Renal pelvis (tissue), 4 donors: Measurements from ENCODE around the gene TSPYL1. TPM values are rescaled to one million over a fixed set of nuclear protein-coding genes. Genes with fewer than 3 reads are reported as not detected.
"Not testable (repeated sequence)": the region's sequence is repeated elsewhere in the genome, so short reads cannot be mapped to it uniquely, and the experiment has no call there.

Experiments used
- DNase-seq: peaks from one replicate; pipeline ENCODE4 v3.0.0-alpha.2; 2013
- polyA plus RNA-seq, 3 donors: library from polyadenylated mRNA; unstranded; fragments of 120-200 nt; gene quantifications; one replicate each; pipeline ENCODE4 v1.2.1, GENCODE V29; 2013; ENCODE audit not compliant: insufficient read length in 3 of 3

The TSPYL1 gene
- polyA plus RNA-seq, 3 donors = 95.0 to 101 (median 99.6) TPM

DNA sequence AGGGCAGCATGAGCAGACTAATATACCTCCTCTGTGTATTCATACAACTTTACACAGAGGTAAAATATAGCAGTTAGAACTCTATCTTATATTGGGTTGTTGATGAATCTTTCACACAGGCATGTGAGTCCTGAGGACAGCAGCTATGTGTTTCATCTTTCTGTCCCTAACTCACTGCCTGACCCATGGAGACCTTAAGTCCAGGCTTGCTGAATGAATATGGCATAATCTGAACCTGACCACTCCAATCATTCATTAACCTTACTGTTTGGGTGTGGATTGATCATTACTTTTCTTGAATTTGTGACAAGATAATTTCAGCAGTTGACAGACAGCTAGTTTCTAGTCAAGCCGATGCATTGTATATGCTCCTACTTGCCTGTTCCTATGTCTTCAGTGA is 27.3 kb upstream of the TSPYL1 start:
- DNase-seq = no peak

DNA sequence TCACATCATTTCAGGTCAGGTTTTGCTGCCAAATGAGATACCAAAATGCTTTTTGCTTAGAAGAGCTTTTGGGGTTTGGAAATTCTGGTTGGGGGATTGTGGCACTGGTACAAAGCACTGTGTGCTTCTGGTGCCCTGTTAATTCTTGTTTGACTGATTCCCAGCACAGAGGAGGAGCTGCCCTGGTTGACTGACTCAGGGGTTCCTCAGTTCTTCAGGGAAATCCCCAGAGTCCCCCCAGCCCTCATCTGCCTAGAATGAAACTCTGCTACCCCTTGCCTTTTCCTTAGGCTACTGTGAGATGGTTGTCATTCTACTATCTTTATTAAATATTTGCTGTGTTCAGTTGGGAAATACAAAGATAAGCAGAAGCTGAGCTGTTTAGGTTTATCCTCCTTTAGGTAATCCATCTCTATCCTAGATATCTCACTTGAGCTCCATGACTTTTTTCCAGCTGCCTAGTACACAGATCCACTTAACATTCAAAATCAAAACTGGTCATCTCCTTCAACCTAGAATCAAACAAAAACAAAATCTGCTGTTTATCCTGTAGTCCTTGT is 24.9 kb upstream of the TSPYL1 start:
- DNase-seq = no peak

DNA sequence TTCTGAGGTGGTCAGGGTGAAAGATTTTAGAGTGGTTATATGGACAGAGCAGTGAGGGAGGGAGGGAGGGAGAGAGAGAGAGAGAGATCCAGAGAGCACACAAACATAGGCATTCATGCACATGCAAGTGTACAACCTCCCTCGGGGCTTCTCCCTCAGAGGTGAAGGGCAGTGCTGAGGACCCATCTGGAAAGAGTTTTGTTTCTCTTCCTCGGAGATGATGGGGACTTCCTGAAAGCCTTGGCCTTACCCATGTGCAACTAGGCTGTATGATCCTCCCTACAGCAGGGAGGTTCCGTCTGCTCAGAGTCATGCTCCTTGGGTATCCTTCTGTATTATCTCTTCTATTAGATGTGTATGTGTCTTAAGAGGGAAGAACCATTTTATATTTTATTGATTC is 21.4 kb upstream of the TSPYL1 start:
- DNase-seq = no peak

DNA sequence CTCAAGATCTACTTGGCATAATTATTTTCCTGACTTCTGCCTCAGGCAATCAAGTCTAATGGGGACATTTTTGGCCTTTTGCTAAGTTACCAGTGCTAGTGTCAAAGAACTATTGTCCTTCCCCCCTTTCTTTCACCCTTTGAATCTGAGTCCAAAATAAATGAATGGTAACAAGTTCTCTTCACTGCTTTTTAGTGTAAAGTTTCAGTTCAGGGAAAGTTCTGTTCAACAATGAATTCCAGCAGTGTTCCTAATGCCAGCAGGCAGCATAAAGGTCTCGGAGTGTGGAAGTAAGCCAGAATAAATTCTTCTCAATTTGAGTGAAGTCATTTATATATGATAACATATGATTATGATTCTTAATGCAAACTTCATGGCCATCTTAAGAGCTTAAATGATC is 20.8 kb upstream of the TSPYL1 start:
- no peak for DNase-seq

DNA sequence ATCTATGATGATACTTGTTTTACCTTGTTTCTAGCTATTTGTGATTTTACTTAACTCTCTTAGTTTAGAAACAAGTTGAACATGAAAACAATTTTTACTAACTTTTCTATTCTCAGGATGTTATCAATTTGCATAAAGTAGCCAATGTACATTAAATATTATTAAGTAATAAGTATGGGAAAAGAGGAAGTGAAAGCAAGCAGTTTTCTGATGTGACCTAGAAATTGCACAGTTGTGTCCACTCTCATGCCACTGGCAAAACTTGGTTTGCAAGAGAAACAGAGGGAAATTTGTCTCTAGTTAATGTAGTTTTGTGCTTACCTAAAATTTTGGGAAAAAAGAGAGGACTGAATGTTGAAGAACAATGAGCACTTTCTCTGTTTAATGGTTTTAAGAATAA is 19.2 kb upstream of the TSPYL1 start:
- no peak for DNase-seq

DNA sequence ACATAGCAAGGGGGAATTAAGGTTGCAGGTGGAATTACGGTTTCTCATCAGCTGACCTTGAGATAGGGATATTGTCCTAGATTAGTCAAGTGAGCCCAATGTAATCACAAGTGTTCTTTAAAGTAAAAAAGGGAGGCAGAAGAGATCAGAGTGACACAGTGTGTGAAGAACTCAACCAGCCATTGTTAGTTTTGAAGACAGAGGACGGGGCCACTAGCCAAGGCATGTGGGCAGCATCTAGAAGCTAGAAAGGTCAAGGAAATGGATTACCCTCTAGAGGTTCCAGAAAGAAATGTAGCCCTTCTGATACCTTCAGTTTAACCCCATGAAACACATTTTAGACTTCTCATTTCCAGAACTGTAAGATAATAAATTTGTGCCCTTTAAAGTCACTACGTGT is 18.5 kb upstream of the TSPYL1 start:
- DNase-seq = no peak

DNA sequence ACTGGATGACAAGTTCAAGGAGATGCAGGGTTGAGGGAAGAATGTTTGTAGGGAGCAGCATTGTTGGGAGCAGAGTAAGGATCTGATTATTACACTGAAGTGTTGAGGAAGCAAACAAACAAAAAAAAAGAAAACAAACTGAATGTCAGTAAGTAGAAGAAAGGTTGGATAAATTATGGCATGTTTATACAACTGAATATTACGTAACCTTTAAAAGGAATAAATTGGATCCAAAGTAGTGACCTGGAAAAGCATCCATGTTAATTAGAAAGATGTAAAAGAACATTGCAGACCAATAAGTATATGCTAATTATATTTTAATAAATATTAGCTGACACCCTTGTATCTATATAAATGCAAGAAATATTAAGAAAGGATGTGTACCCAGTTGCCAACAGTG is 12.8 kb upstream of the TSPYL1 start:
- no peak for DNase-seq

DNA sequence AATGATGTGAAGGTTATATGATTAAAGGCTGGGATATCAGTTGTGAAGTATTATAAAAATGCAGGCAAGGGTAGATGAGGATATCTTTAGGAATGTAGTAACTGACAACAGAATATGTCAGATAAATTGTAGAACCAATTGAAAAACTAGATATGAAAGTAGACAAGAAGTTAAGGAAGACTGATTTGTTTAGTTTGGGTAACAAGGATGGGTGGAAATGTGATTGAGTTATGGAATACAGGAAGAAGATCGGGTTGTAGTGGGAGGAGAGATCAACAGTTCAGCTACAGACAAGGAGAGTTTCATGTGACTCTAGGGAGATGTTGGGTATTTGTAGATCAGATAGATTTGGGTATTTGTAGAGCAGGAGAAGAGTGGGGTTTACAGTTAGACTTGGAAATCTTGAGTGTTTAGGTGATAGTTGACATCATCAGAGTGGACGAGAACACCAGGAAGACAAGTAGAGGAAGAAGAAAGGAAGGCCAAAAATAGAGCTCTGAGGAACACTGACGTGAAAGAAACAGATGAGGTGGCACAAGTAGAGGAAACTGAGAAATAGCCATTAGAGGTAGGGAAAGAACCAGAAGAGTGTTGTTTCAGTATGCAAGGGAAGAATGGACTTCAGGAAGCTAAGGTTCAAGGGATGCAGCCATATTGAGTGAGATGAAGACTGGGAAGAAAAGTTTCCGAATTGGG is 12.1 kb upstream of the TSPYL1 start:
- no peak for DNase-seq

DNA sequence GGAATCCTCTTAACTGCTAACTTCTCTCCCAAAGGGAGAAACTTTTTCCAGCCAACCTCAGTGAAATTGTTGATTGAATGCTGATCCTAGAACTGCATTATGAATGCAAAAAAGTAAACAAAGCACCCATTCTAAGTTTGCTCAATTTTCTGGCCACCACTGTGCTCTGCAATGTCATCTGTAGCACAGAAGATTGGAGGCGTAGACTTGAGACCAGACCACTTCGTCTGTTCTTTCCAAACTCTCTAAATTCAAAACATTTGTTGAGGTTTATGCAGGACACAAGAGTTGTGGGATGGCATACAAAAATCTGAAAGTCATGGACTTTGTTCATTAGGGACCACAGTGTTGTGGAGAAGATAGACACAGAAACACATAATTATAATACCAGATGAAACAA is 11.1 kb upstream of the TSPYL1 start:
- DNase-seq = no peak

DNA sequence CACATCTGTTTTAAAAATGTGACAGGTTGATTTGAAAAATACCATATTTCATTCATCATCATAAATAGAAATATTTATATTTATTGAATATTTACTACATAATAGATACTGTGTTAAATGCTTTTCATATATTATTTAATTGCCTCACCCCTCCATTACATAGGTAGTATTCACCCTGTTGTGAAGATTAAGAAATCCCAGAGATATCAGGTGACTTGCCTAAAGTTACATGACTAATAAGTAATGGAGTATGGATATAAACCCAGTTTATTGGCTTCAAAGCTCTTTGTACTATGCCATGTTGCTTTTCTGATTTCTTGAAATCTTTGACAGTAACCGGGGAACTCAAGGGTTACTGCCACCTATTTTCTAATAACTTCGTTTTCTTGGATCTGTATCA is 10.1 kb upstream of the TSPYL1 start:
- no peak for DNase-seq

DNA sequence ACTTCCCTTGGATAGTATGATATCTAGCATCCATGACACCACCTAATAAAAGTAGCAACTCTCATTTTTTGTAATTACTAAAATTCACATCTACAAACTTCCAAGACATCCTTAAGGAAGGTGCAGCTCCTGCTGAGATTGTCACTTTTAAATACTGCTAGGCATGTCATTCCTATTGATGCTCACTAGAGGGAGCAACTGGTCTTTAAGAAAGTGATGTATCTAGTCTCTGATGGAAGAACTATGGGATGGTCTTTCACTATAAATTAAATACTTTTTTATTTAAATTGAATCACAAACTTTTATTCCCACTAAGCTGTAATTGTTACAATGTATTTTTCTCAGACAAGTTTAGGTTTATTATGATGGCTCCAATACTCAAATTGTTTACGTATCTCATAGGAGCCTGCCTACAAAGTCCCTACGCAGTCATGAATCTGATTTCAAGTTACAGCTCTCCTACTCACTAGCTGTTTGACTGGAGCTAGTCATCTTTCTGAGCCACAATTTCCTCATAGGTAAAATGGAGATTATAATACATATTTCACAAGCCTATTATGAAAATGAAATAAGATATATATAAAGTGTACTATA is 8.1 kb upstream of the TSPYL1 start:
- DNase-seq = no peak

DNA sequence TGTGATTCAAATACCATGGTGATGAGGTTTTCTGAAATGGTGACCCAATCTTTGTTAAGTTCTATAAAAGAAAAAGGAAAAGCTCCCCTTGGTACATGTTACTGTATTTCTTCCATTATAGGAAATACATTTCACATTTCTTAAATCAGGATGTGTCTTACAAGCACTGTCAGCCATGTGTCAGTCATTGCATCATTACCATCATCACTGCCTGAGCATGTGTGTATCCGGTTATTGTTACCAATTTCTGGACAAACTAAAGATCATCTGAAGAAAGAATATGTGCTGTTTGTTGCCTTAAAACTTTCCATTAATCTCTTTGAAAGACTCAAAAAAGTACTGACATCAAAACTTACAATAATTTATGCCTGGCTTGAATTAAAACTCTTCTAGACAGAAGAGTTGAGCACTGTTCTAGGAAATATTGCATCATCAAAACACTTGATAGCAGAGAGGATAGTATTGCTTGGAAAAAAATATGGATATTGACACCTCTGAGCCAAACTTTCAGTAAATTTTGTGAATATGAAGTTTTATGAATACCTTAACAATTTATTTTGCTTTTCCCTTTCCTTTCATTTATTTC is 7.1 kb upstream of the TSPYL1 start:
- no peak for DNase-seq

DNA sequence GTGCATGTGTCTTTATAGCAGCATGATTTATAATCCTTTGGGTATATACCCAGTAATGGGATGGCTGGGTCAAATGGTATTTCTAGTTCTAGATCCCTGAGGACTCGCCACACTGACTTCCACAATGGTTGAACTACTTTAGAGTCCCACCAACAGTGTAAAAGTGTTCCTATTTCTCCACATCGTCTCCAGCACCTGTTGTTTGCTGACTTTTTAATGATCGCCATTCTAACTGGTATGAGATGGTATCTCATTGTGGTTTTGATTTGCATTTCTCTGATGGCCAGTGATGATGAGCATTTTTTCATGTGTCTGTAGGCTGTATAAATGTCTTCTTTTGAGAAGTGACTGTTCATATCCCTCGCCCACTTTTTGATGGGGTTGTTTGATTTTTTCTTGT is 5.3 kb upstream of the TSPYL1 start:
- not testable (repeated sequence) for DNase-seq

DNA sequence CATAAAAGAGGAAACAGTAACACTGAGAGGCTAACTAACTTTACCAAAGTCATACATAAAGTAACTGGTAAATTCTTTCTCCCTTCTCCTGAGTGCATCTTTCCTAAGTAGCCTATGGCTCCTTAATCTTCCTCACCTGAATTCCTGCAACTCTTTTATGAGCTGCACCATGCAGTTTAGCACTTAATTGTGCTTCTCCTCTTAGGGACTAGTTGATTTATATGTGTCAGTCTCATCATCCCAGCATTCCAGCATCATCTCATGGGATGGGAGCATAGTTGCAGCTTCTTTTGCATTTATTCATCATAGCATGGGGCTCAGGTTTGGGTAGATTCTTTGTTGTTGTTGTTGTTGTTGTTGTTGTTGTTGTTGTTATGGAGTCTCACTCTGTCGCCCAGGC is 3.5 kb upstream of the TSPYL1 start:
- DNase-seq = no peak

DNA sequence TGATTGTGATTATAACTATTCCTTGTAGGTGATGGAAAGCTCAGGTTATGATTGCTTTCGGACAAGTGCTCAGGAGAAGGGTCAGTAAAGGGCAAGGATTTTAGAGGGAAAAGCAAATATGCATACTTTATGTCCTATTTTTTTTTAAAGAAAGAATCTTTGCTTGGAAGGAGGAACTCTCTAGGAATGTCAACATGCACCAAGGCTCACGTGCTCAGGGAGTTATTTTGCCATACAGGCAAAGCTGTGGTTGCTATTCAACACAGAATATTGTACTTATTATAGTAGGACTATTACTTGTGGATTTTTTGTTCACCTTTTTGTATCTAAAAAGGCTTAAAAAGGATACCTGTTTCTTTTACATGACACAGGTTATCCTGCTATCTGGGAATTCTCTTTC is 3.0 kb upstream of the TSPYL1 start:
- no peak for DNase-seq

DNA sequence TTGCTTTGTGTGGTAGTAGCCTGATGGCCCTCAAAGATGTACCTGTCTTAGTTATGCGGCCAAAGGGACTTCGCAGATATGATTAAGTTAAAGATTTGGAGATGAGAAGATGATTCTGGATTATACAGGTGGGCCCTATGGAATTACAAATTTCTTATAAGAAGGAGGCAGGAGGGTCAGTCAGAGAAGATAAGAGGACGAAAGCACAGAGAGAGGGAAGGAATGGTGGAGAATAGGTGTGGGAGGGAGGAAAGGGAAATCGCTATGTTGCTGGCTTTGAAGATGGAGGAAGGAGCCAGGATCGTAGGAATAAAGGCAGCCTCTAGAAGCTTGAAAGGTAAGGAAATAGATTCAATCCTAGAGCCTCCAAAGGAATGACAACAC is 1.2 kb upstream of the TSPYL1 start:
- no peak for DNase-seq

DNA sequence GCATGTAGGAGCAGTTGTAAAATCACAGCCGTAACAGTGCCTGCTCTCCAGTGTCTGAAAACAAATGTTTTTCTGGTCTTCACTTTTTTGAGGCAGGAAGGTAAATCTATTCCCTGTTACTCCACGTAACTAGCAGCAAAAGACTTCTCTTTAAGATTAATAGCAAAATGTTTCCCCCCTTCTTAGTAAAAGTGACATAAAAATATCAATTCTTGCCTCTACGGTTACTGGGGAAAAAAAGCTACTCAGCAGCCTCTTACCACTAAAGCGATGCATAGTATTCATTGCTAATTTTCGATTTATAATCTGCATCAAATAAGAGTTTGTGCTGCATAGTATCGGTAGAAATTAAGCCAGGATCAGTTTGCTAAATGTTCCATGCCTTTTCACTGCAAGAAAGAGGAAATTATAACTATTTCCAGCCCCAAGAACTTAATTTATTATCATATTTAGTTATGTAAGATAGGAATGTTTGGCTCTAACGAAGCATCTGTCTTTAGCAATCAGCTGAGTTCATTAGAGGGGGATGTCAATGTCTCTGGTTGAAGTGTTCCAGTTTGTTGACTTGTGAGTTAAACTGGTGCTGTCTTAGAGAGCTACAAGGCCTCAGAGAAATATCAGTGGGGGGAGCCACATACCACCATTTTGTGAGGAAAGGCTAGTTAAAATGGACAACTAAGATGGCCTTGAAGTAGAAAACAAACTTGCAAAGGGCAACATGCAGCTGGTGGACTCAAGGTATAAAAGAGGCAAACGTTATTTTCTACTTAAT is 617 bp upstream of the TSPYL1 start:
- peak; percentile 54 for DNase-seq

DNA sequence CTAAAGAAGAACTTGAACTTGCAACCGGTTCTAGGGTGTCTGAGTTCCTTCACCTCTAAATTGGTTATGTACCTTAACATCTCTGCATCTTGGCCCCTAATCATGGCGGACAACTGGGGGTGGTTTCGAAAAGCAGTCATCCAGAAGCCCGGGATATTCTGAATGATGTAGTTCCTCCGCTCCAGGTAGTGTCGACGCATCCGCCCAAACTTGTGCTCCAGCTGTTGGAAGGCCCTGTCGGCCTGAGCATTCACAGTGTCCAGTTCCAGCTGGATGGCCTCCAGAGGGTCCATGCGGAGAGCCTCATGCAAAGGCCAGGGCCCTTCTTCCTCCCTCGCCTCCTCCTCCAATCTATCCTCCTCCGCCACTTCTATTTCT is 887 bp downstream of the TSPYL1 start:
- peak; percentile 60 for DNase-seq

DNA sequence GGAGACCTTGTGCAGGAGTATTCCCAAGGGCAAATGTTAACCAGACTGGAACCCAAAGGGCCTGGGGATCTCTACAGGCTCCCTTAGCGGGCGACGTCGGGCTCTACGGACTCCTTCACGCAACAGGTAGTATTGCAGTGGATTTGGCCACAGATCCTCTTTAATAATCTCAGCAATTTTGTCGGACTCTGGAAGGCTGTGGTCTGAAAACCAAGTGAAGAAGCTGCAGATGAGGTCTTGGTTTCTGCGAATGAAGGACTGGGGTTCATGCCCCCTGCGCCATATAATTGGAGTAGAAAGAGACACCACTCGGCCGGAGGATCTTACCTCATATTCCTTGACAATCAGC is 1.3 kb downstream of the TSPYL1 start:
- DNase-seq = no peak

DNA sequence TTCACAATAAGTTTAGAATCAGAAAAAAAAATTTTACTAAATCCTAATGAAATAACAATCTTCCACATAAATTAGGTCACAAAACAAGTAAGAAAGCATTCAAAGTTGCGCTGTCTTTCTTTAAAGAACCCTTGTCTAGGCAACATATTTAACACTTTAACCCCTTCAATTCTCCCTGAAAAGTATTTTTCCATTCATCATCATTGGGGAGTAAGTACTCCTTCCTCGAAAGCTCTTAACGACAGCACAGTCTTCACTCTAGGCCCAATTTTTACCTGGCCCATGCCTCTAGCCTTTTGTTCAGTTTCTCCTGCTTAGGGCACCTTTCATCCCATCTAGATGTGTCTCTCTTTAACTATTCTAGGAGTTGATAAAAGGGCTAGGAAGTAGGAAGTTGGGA is 2.6 kb downstream of the TSPYL1 start:
- DNase-seq = no peak

DNA sequence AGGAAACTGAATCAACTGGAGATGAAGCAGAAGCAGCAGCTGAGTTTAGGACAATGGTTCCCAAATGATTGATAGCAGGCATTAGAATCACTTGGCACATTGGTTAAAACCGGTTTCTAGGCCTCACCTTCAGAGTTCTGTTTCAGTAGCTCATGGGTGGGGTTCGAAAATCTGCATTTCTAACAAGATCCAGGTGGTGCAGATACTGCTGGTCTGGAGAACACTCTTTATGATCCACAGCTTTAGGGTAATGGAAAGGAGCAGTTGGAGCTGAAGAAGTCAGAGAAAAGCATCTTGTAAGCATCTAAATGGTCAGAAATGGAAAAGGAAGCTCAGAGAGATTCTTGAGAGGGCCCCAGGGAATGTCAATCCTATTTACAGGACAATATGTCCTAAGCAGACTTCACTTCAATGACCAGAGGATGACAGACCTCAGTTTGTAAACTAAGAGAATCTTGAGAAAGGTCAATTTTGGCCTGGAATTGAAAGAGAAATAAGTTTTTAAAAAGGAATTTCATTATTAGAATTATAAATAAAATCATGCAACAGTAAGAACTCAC is 8.5 kb downstream of the TSPYL1 start:
- DNase-seq = no peak

DNA sequence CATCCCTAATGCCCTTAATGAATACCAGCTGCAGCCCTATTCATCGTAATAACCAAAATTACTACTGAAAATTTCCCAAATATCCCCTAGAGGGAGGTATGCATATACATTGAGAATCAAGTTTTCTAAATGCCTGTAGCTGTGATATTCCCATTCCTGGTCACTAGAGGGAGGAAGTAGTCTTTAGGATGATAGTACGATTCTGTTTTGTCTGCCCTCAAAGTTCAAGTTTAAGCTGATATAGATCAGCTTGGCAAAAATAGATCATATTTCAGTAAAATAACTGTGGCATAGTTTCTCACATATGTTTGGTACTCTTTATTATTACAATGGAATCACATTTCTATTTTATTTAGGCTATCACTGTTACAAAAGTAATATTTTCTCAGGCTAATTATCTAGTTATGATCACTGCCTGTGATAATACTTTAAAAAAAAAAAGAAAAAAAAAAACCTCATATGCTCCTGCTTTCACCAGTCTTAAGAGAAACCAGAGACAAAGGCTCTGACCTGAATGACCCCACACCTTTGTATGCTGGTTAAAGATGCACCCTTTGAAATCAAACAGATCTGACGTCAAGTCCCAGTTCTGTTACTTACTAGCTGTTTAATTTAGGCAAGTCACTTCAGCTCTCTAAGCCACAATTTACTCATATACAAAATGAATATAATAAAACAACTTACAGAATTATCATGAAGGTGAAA is 11.0 kb downstream of the TSPYL1 start:
- peak; percentile 72 for DNase-seq
